GM12878 (cell line): ENCODE measurements around the gene DLX5. TPM values are rescaled to one million over a fixed set of nuclear protein-coding genes. Genes with fewer than 3 reads are reported as not detected.

Experiments used
- ATAC-seq: fragments of 200-7000 bp; cut with Tn5 transposase; 3 replicates; pipeline ENCODE4 v1.9.1; 2020; ENCODE audit warnings: mild to moderate bottlenecking, moderate library complexity
- BruUV-seq: library from RNA; stranded (reverse); fragments of 400-500 nt; replicated peaks from 2 replicates; lab custom pipeline; 2021; lab: Mats Ljungman, UMichigan
- CTCF ChIA-PET: fragments of 300-600 bp; sonication (Branson Sonifier 250); formaldehyde crosslinking; extraction: SDS; loops from one replicate; lab custom pipeline; 2021; ENCODE audit warnings: inconsistent platforms; lab: Yijun Ruan, JAX
- POLR2A ChIA-PET: fragments of 350-600 bp; formaldehyde crosslinking; extraction: SDS; loops from one replicate; lab custom pipeline; 2021; ENCODE audit warnings: inconsistent platforms; lab: Charles Lee
- RAD21 ChIA-PET: fragments of 300-600 bp; sonication (Branson Sonifier 250); formaldehyde crosslinking; loops from one replicate; lab custom pipeline; 2023; ENCODE audit warnings: antibody characterized with exemption; ENCODE audit not compliant: unreplicated experiment; lab: Charles Lee
- SMC1A ChIA-PET: fragments of 300-600 bp; sonication (Branson Sonifier 250); formaldehyde crosslinking; loops from one replicate; lab custom pipeline; 2023; ENCODE audit not compliant: unreplicated experiment, uncharacterized antibody; lab: Charles Lee
- DNase-seq: peaks from one replicate; pipeline ENCODE4 v3.0.0-alpha.2; 2011; ENCODE audit warnings: low read depth, low spot score
- FAIRE-seq: peaks from 3 replicates; lab custom pipeline; 2011; peaks lifted over from hg19 to GRCh38; lab: Jason Lieb, UNC
- H2AFZ ChIP-seq: 2 replicates; pipeline ENCODE4 v1.6.0; 2011; ENCODE audit warnings: low read depth, low read length, control low read depth; ENCODE audit not compliant: control insufficient read depth
- H3K27ac ChIP-seq: 2 replicates; pipeline ENCODE4 v1.5.1; 2011; ENCODE audit warnings: control low read depth; ENCODE audit not compliant: control insufficient read depth, insufficient read depth
- H3K27me3 ChIP-seq, 2 experiments: replicated peaks in 1 of 2; 2 replicates each; pipeline versions ENCODE4 v1.6.0 to v1.6.1; 2011; ENCODE audit warnings: low read length in 1 of 2; ENCODE audit not compliant: control insufficient read depth in 2 of 2, insufficient read depth in 2 of 2
- H3K36me3 ChIP-seq, 2 experiments: 2 replicates each; pipeline ENCODE4 v1.5.1; 2011; ENCODE audit warnings: low read length in 1 of 2; ENCODE audit not compliant: control insufficient read depth in 2 of 2, insufficient read depth in 2 of 2
- H3K4me1 ChIP-seq: 2 replicates; pipeline ENCODE4 v1.6.1; 2011; ENCODE audit warnings: mild to moderate bottlenecking, low read length, moderate library complexity, mixed read lengths; ENCODE audit not compliant: control insufficient read depth, insufficient read depth
- H3K4me2 ChIP-seq: 2 replicates; pipeline ENCODE4 v1.6.0; 2011; ENCODE audit warnings: control low read depth; ENCODE audit not compliant: control insufficient read depth, insufficient read depth
- H3K4me3 ChIP-seq: fragments of 200-600 bp; sonication (generic); 2 replicates; pipeline ENCODE4 v1.5.1; 2016
- H3K79me2 ChIP-seq: 2 replicates; pipeline ENCODE4 v1.6.0; 2011; ENCODE audit warnings: low read length; ENCODE audit not compliant: control insufficient read depth, insufficient read depth
- H3K9ac ChIP-seq: 2 replicates; pipeline ENCODE4 v1.8.0; 2011; ENCODE audit warnings: low read length, control low read depth, mixed read lengths; ENCODE audit not compliant: control insufficient read depth, insufficient read depth
- H3K9me3 ChIP-seq: replicated peaks from 3 replicates; pipeline ENCODE4 v1.5.1; 2011; ENCODE audit warnings: mild to moderate bottlenecking, low read length; ENCODE audit not compliant: control insufficient read depth, insufficient read depth
- H4K20me1 ChIP-seq: 2 replicates; pipeline ENCODE4 v1.6.0; 2011; ENCODE audit not compliant: control insufficient read depth, insufficient read depth
- BACH1 ChIP-seq: fragments of 450-650 bp; IDR thresholded peaks from 2 replicates; pipeline ENCODE4 v1.6.1; 2017; ENCODE audit warnings: mild to moderate bottlenecking, borderline replicate concordance
- KDM1A ChIP-seq: fragments of 200-600 bp; sonication (generic); IDR thresholded peaks from 2 replicates; pipeline ENCODE4 v1.6.1; 2016; ENCODE audit warnings: borderline replicate concordance
- MEF2A ChIP-seq: IDR thresholded peaks from 2 replicates; pipeline ENCODE4 v1.6.1; 2011; ENCODE audit warnings: low read depth, mild to moderate bottlenecking, low read length, moderate library complexity; ENCODE audit not compliant: insufficient read depth
- NBN ChIP-seq: fragments of 450-650 bp; IDR thresholded peaks from 2 replicates; pipeline ENCODE4 v1.6.1; 2016
- NR2C2 ChIP-seq: IDR thresholded peaks from 2 replicates; pipeline ENCODE4 v1.6.1; 2011; ENCODE audit warnings: borderline replicate concordance, low read depth; ENCODE audit not compliant: control insufficient read depth, insufficient read length
- NR2F1 ChIP-seq: fragments of 450-650 bp; conservative IDR thresholded peaks from 2 replicates; pipeline ENCODE4 v1.6.1; 2017; ENCODE audit warnings: mild to moderate bottlenecking
- PAX5 ChIP-seq: IDR thresholded peaks from 2 replicates; pipeline ENCODE4 v1.6.1; 2011; ENCODE audit warnings: low read depth, low read length, borderline replicate concordance
- RAD21 ChIP-seq: IDR thresholded peaks from 2 replicates; pipeline ENCODE4 v1.6.1; 2011; ENCODE audit warnings: mild to moderate bottlenecking, low read depth, low read length, moderate library complexity; ENCODE audit not compliant: insufficient read depth
- RELA ChIP-seq: fragments of 450-650 bp; IDR thresholded peaks from 2 replicates; pipeline ENCODE4 v1.8.0; 2014; ENCODE audit warnings: borderline replicate concordance; ENCODE audit not compliant: partially characterized antibody
- SRF ChIP-seq, 2 experiments: IDR thresholded peaks; 2 replicates each; pipeline ENCODE4 v1.6.1; 2011; ENCODE audit warnings: low read depth in 2 of 2, low read length in 2 of 2, mild to moderate bottlenecking in 1 of 2, moderate library complexity in 1 of 2
- TAF1 ChIP-seq: IDR thresholded peaks from 2 replicates; pipeline ENCODE4 v1.6.1; 2011; ENCODE audit warnings: mild to moderate bottlenecking, low read depth, low read length, borderline replicate concordance
- WGBS: methylation state at CpG from one replicate; pipeline ENCODE4 v1.1.6; 2016; ENCODE audit warnings: low lambda C conversion rate; ENCODE audit not compliant: insufficient replicate concordance, insufficient coverage; ENCODE audit errors: missing lambda C conversion rate; 5-methylcytosine and 5-hydroxymethylcytosine counted together
- in situ Hi-C: fragments of 300-500 bp; cut with MboI; formaldehyde crosslinking; loops from 9 replicates; pipeline ENCODE4 v1.14.3; 2018; ENCODE audit warnings: mixed read lengths
- intact Hi-C: fragments of 100-400 bp; cut with micrococcal nuclease; formaldehyde crosslinking; loops from one replicate; pipeline ENCODE4 v1.14.2; 2022; ENCODE audit not compliant: unreplicated experiment
- polyA plus RNA-seq, 11 experiments: library from polyadenylated mRNA; depleted of rRNA in 4 of 11; unstranded in 6 of 11; stranded (reverse) in 5 of 11; fragments of >200 nt; fragmentation: Nextera tagmentation in 4 of 11; fragmentation: Illumina TruSeq in 1 of 11; extraction: Ambion mirVana in 4 of 11; extraction: Trizol in 1 of 11; gene quantifications; 1 replicate in 1 of 11; 2 replicates in 10 of 11; pipeline versions ENCODE4 v1.2.1 to v1.2.3, GENCODE V29; 2011 to 2016; ENCODE audit warnings: inconsistent platforms in 2 of 11, missing spikeins in 2 of 11, low read depth in 1 of 11
- total RNA-seq, 4 experiments: library from RNA; depleted of rRNA in 3 of 4; stranded (reverse); fragments of >200 nt in 3 of 4; fragmentation: Illumina TruSeq in 1 of 4; extraction: Trizol in 1 of 4; gene quantifications; 2 replicates each; pipeline versions ENCODE4 v1.2.1 to v1.2.3, GENCODE V29; 2013 to 2021
- TF ChIP-seq, protein P1 (sequence below): fragments of 450-650 bp; IDR thresholded peaks from 2 replicates; pipeline ENCODE4 v1.6.1; 2017; ENCODE audit warnings: mild to moderate bottlenecking, low read depth, inconsistent platforms; ENCODE audit not compliant: poor library complexity, severe bottlenecking
- TF ChIP-seq, protein P2 (sequence below): fragments of 450-650 bp; formaldehyde crosslinking; IDR thresholded peaks from 2 replicates; pipeline ENCODE4 v1.5.0; 2022; ENCODE audit warnings: mild to moderate bottlenecking, missing genetic modification characterization
- TF ChIP-seq, protein P3 (sequence below): fragments of 450-650 bp; IDR thresholded peaks from 2 replicates; pipeline ENCODE4 v1.6.1; 2017; ENCODE audit warnings: mild to moderate bottlenecking, moderate library complexity

DLX5 gene
- total and polyA plus RNA-seq, 10 of the 15 experiments (the other 5 are each of a cell fraction or from before 2014, with no cell fraction given): not detected

DNA sequence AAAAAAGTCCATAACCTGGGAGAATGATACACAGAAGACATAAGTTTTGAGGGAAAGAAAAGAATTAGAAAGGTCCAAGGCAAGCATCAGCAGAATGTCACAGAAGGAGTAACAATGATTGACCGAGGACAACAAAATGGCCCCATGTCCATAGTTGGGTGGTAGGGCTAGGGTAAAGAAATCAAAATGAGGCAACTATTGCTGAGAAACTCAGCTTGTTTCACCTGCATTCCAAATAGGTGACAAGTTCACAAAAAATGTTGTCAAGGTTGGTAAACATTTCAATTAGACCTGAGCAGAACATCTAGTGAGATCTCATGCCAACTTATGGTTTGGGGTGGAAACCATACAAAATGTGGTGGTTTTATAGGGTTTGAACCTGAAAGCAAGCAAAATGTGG is 42.0 kb downstream of the DLX5 start:
- DNase-seq (no peak), FAIRE-seq (no peak), ATAC-seq (no peak)
- intact Hi-C loops: no loop called here
- BruUV-seq: no TSS peak
- Histone ChIP-seq H3K4me3 (no peak overlapping the region), H3K36me3 (no peaks in the 10 kb centered on the region), H4K20me1 (no peaks in the 10 kb centered on the region), H3K27ac (no peak overlapping the region), H3K27me3 (no peaks in the 10 kb centered on the region; a peak in 1 of 4 replicates), H3K9ac (no peak overlapping the region), H3K79me2 (no peaks in the 10 kb centered on the region), H3K4me2 (no peak overlapping the region), H3K4me1 (no peaks in the 10 kb centered on the region), H2AFZ (no peak overlapping the region), H3K9me3 (no peaks in the 10 kb centered on the region)
- POLR2A ChIA-PET: no interaction called here
- in situ Hi-C loops: no loop called here
- CTCF ChIA-PET: no interaction called here
- SMC1A ChIA-PET: no interaction called here
- RAD21 ChIA-PET: no interaction called here
- 80% methylated on average over 1 of the region's 1 CpG for WGBS
- TF ChIP-seq SRF (IDR thresholded peaks at IDR 0.05; ENCODE audit: low read depth in 2 of 2, low read length in 2 of 2) (no peak), NBN (no peak), TAF1 (no peak), NR2F1 (no peak), RAD21 (no peak), PAX5 (no peak), KDM1A (no peak), BACH1 (no peak), NR2C2 (no peak), RELA (no peak), MEF2A (no peak)
- TF ChIP-seq, protein P1, sequence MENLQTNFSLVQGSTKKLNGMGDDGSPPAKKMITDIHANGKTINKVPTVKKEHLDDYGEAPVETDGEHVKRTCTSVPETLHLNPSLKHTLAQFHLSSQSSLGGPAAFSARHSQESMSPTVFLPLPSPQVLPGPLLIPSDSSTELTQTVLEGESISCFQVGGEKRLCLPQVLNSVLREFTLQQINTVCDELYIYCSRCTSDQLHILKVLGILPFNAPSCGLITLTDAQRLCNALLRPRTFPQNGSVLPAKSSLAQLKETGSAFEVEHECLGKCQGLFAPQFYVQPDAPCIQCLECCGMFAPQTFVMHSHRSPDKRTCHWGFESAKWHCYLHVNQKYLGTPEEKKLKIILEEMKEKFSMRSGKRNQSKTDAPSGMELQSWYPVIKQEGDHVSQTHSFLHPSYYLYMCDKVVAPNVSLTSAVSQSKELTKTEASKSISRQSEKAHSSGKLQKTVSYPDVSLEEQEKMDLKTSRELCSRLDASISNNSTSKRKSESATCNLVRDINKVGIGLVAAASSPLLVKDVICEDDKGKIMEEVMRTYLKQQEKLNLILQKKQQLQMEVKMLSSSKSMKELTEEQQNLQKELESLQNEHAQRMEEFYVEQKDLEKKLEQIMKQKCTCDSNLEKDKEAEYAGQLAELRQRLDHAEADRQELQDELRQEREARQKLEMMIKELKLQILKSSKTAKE: no peak
- TF ChIP-seq, protein P2, sequence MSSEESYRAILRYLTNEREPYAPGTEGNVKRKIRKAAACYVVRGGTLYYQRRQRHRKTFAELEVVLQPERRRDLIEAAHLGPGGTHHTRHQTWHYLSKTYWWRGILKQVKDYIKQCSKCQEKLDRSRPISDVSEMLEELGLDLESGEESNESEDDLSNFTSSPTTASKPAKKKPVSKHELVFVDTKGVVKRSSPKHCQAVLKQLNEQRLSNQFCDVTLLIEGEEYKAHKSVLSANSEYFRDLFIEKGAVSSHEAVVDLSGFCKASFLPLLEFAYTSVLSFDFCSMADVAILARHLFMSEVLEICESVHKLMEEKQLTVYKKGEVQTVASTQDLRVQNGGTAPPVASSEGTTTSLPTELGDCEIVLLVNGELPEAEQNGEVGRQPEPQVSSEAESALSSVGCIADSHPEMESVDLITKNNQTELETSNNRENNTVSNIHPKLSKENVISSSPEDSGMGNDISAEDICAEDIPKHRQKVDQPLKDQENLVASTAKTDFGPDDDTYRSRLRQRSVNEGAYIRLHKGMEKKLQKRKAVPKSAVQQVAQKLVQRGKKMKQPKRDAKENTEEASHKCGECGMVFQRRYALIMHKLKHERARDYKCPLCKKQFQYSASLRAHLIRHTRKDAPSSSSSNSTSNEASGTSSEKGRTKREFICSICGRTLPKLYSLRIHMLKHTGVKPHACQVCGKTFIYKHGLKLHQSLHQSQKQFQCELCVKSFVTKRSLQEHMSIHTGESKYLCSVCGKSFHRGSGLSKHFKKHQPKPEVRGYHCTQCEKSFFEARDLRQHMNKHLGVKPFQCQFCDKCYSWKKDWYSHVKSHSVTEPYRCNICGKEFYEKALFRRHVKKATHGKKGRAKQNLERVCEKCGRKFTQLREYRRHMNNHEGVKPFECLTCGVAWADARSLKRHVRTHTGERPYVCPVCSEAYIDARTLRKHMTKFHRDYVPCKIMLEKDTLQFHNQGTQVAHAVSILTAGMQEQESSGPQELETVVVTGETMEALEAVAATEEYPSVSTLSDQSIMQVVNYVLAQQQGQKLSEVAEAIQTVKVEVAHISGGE: no peak
- TF ChIP-seq, protein P3, sequence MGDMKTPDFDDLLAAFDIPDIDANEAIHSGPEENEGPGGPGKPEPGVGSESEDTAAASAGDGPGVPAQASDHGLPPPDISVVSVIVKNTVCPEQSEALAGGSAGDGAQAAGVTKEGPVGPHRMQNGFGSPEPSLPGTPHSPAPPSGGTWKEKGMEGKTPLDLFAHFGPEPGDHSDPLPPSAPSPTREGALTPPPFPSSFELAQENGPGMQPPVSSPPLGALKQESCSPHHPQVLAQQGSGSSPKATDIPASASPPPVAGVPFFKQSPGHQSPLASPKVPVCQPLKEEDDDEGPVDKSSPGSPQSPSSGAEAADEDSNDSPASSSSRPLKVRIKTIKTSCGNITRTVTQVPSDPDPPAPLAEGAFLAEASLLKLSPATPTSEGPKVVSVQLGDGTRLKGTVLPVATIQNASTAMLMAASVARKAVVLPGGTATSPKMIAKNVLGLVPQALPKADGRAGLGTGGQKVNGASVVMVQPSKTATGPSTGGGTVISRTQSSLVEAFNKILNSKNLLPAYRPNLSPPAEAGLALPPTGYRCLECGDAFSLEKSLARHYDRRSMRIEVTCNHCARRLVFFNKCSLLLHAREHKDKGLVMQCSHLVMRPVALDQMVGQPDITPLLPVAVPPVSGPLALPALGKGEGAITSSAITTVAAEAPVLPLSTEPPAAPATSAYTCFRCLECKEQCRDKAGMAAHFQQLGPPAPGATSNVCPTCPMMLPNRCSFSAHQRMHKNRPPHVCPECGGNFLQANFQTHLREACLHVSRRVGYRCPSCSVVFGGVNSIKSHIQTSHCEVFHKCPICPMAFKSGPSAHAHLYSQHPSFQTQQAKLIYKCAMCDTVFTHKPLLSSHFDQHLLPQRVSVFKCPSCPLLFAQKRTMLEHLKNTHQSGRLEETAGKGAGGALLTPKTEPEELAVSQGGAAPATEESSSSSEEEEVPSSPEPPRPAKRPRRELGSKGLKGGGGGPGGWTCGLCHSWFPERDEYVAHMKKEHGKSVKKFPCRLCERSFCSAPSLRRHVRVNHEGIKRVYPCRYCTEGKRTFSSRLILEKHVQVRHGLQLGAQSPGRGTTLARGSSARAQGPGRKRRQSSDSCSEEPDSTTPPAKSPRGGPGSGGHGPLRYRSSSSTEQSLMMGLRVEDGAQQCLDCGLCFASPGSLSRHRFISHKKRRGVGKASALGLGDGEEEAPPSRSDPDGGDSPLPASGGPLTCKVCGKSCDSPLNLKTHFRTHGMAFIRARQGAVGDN: no peak
